Fibroblast of pulmonary artery (primary cell): Measurements from ENCODE around the gene IGF2R.
"Not testable (repeated sequence)": the region's sequence is repeated elsewhere in the genome, so short reads cannot be mapped to it uniquely, and the experiment has no call there.

ENCODE experiments used
- DNase-seq: peaks from one replicate; pipeline ENCODE4 v3.0.0-alpha.2; 2010; ENCODE audit warnings: low read depth
- H3K4me3 ChIP-seq: replicated peaks from 2 replicates; pipeline ENCODE4 v1.5.1; 2011; ENCODE audit warnings: low read depth, mild to moderate bottlenecking, control low read depth, low read length, moderate library complexity
- CTCF ChIP-seq: IDR thresholded peaks from 2 replicates; pipeline ENCODE4 v1.5.1; 2011; ENCODE audit warnings: mild to moderate bottlenecking, control low read depth, low read length, inconsistent platforms; ENCODE audit errors: missing control alignments

Gene IGF2R, protein sequence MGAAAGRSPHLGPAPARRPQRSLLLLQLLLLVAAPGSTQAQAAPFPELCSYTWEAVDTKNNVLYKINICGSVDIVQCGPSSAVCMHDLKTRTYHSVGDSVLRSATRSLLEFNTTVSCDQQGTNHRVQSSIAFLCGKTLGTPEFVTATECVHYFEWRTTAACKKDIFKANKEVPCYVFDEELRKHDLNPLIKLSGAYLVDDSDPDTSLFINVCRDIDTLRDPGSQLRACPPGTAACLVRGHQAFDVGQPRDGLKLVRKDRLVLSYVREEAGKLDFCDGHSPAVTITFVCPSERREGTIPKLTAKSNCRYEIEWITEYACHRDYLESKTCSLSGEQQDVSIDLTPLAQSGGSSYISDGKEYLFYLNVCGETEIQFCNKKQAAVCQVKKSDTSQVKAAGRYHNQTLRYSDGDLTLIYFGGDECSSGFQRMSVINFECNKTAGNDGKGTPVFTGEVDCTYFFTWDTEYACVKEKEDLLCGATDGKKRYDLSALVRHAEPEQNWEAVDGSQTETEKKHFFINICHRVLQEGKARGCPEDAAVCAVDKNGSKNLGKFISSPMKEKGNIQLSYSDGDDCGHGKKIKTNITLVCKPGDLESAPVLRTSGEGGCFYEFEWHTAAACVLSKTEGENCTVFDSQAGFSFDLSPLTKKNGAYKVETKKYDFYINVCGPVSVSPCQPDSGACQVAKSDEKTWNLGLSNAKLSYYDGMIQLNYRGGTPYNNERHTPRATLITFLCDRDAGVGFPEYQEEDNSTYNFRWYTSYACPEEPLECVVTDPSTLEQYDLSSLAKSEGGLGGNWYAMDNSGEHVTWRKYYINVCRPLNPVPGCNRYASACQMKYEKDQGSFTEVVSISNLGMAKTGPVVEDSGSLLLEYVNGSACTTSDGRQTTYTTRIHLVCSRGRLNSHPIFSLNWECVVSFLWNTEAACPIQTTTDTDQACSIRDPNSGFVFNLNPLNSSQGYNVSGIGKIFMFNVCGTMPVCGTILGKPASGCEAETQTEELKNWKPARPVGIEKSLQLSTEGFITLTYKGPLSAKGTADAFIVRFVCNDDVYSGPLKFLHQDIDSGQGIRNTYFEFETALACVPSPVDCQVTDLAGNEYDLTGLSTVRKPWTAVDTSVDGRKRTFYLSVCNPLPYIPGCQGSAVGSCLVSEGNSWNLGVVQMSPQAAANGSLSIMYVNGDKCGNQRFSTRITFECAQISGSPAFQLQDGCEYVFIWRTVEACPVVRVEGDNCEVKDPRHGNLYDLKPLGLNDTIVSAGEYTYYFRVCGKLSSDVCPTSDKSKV (N-terminal part only)

GRCh38 chr6:159968295-159969203 is at the start of gene IGF2R:
IGF2R (plus strand) TSS chr6:159969082; CDS start chr6:159969247, 165 bp downstream.
- DNase-seq, result peak; percentile 83
- no peak for TF ChIP-seq CTCF
- peak within 1 kb of the TSS; percentile 78 for H3K4me3 ChIP-seq

- H3K4me3 ChIP-seq, result no peak overlapping the region
- no peak for TF ChIP-seq CTCF
- DNase-seq, result no peak
Measured at GRCh38 chr6:159919800-159920199, 49.1 kb upstream of the IGF2R start.

DNA sequence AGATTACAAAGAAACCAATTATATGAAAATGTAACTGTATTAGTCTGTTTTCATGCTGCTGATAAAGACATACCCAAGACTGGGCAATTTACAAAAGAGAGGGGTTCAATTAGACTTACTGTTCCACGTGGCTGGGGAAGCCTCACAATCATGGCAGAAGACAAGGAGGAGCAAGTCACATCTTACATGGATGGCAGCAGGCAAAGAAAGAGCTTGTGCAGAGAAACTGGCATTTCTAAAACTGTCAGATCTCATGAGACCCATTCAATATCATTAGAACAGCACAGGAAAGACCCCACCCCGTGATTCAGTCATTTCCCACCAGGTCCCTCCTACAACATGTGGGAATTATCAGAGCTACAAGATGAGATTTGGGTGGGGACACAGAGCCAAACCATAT is 44.7 kb upstream of the IGF2R start:
- H3K4me3 ChIP-seq, DNase-seq: not testable (repeated sequence)

- no peak overlapping the region for H3K4me3 ChIP-seq
- TF ChIP-seq CTCF, result no peak
- DNase-seq, result no peak
Measured at GRCh38 chr6:159926542-159927203, 42.2 kb upstream of the IGF2R start.

DNA sequence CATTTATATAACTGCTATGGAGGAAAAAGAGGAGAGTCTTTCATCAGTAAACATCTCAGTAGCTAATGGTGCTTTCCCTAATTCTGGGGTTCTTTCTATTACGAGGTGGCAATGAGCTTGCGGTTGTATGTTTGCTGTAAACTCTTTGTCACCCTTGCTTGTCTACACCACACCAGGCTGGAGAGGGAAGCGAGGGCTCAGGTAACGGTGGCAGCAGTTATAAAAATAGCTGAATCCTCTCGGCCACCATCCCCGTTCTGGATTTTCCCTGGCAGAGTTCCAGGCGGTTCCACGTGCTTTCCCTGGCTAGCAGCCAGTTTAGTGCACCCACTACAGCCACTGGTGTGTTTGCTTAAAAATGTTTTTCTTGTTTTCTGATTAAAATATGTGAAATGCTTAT is 39.1 kb upstream of the IGF2R start:
- no peak overlapping the region for H3K4me3 ChIP-seq
- peak; percentile 17 for DNase-seq
- TF ChIP-seq CTCF, result no peak

DNA sequence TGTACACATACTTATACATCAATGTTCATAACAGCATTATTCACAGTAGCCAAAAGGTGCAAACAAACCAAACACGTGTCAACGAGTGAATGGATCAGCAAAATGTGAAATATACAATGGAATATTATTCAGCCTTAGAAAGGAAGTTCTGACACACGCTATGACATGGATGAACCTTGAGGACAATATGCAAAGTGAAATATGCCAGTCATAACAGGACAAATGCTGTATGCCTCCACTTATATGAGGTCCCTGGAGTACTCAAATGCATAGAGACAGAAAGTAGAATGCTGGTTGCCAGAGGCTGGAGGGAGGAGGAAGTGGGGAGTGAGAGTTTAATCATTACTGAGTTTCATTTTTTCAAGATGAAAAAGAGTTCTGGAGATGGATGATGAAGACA is 37.8 kb upstream of the IGF2R start:
- TF ChIP-seq CTCF, result no peak
- no peak for DNase-seq
- no peak overlapping the region for H3K4me3 ChIP-seq
